Progenitor cell of endocrine pancreas (in vitro differentiated cells): Measurements from ENCODE around the gene ATP8A2. TPM values are rescaled to one million over a fixed set of nuclear protein-coding genes. Genes with fewer than 3 reads are reported as not detected.

Experiments
- DNase-seq: peaks from one replicate; pipeline ENCODE4 v3.0.0; 2021; ENCODE audit warnings: low spot score; ENCODE audit not compliant: unreplicated experiment
- H3K27ac Mint-ChIP-seq: 2 replicates; pipeline ENCODE4 v1.8.0; 2021; ENCODE audit warnings: mild to moderate bottlenecking, moderate library complexity, mixed read lengths
- H3K27me3 Mint-ChIP-seq: 2 replicates; pipeline ENCODE4 v1.8.0; 2021; ENCODE audit warnings: mixed read lengths
- H3K36me3 Mint-ChIP-seq: 2 replicates; pipeline ENCODE4 v1.8.0; 2022; ENCODE audit warnings: mixed read lengths; ENCODE audit not compliant: insufficient read depth
- H3K4me1 Mint-ChIP-seq: 2 replicates; pipeline ENCODE4 v1.8.0; 2021; ENCODE audit warnings: low read depth, mixed read lengths
- H3K4me3 Mint-ChIP-seq: 2 replicates; pipeline ENCODE4 v1.8.0; 2021; ENCODE audit warnings: low read depth, mild to moderate bottlenecking, moderate library complexity, mixed read lengths
- H3K9me3 Mint-ChIP-seq: 2 replicates; pipeline ENCODE4 v1.8.0; 2021; ENCODE audit warnings: low read depth, mixed read lengths
- total RNA-seq: library from RNA; stranded (reverse); gene quantifications from 2 replicates; pipeline ENCODE4 v1.2.1, GENCODE V29; 2021
- TF ChIP-seq, protein P1 (sequence below): fragments of 200-600 bp; sonication (generic); IDR thresholded peaks from one replicate; pipeline ENCODE4 v1.5.0; 2021; ENCODE audit warnings: antibody characterized with exemption, mild to moderate bottlenecking; ENCODE audit not compliant: unreplicated experiment

Gene ATP8A2
- total RNA-seq, 1 donor from 2014 or later, result 0.38 TPM

DNA sequence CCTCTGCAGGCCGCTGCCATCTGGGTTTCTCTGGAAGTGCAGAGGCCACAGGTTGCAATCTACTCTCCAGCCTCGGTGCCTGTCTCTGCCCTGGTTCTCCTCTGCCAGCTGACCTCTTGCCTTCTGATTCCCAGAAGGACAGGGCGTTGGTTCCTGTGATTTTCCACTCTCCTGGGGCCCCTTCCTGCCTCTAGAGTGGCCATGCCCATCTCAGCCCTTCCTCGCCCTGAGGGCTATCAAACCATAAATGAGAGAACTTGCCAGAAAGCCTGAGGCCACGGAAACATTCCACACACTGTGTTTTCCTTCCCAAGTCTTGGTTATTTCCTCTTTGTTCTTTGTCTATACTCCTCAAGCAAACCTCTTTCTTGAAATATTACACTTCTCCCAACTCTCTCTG lies 533.8 kb downstream of the ATP8A2 start:
- Mint-ChIP-seq H3K4me1 (peaks cover 23% of the 10 kb centered on the region), H3K36me3 (no peaks in the 10 kb centered on the region), H3K27ac (no peak overlapping the region), H3K9me3 (no peaks in the 10 kb centered on the region), H3K4me3 (no peak overlapping the region), H3K27me3 (no peaks in the 10 kb centered on the region)
- TF ChIP-seq, protein P1, sequence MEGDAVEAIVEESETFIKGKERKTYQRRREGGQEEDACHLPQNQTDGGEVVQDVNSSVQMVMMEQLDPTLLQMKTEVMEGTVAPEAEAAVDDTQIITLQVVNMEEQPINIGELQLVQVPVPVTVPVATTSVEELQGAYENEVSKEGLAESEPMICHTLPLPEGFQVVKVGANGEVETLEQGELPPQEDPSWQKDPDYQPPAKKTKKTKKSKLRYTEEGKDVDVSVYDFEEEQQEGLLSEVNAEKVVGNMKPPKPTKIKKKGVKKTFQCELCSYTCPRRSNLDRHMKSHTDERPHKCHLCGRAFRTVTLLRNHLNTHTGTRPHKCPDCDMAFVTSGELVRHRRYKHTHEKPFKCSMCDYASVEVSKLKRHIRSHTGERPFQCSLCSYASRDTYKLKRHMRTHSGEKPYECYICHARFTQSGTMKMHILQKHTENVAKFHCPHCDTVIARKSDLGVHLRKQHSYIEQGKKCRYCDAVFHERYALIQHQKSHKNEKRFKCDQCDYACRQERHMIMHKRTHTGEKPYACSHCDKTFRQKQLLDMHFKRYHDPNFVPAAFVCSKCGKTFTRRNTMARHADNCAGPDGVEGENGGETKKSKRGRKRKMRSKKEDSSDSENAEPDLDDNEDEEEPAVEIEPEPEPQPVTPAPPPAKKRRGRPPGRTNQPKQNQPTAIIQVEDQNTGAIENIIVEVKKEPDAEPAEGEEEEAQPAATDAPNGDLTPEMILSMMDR, result no peak
- DNase-seq, result no peak

DNA sequence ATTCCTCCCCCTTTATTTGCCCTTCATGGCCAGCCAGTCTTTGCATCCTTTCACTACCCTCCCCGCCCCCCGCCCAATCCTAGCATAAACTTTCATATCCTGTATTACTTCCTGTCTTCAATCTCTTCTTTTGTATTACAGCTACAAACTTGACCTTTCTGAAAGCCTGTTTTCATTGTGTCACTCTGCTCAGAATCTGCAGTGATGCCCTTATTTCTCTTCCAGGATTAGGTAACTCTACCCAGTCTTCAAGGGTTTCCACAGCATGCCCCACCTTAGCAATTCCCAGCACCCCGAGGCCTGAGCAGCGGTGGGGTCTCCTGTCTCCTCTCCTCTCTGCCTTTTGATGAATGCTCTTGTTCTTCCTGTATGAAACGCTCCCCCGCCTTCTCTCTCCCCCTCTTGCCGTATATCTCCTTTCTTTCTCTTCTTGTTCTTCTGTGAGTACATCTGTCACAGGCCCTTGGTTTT lies 534.5 kb downstream of the ATP8A2 start:
- Mint-ChIP-seq H3K36me3 (no peaks in the 10 kb centered on the region), H3K4me1 (peaks cover 24% of the 10 kb centered on the region), H3K27ac (no peak overlapping the region), H3K9me3 (no peaks in the 10 kb centered on the region), H3K4me3 (no peak overlapping the region), H3K27me3 (no peaks in the 10 kb centered on the region)
- TF ChIP-seq, protein P1, result no peak
- DNase-seq, result no peak

DNA sequence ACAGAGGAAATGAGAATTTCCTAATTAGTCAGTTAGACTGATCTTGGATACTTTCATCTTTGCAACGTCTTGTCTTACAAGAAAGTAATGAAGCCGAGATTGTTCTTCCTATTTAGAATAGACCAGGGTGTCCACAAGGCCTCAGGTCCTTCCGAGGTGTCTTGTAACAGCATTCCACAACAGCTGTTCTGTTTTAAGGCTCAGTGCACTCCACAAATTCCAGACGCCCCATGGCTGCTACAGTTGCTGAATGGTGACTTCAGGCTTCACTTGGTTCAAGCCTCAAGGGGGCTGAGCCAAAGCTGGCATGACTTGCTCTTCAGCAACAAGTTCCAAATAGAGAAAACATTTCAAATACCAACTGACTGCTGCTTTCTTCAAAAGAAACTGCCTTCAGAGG lies 536.6 kb downstream of the ATP8A2 start:
- H3K4me3 Mint-ChIP-seq, result no peak overlapping the region
- H3K36me3 Mint-ChIP-seq, result no peaks in the 10 kb centered on the region
- no peak for DNase-seq
- no peak overlapping the region for H3K27ac Mint-ChIP-seq
- H3K4me1 Mint-ChIP-seq, result peaks cover 27% of the 10 kb centered on the region
- TF ChIP-seq, protein P1, result no peak
- no peaks in the 10 kb centered on the region for H3K9me3 Mint-ChIP-seq
- no peaks in the 10 kb centered on the region for H3K27me3 Mint-ChIP-seq

DNA sequence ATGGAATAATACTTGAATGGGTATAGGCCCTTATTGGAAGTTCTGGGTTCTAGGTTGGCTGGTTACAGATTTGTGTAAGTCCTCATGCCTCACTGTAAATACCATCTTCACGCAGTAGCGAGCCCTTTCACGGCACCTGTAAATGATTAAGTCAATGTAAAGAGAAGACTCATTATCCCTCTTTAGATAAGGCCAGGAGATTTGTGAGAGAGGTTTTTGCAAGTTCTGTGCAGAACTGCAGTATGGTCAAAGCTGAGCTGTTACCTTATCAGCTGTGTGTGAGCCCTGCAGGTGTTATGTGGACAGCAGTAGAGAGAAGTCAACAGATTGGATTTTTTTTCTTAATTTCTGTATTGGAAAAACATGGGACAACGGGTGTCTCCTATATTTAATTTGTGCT lies 538.5 kb downstream of the ATP8A2 start:
- no peak for DNase-seq

DNA sequence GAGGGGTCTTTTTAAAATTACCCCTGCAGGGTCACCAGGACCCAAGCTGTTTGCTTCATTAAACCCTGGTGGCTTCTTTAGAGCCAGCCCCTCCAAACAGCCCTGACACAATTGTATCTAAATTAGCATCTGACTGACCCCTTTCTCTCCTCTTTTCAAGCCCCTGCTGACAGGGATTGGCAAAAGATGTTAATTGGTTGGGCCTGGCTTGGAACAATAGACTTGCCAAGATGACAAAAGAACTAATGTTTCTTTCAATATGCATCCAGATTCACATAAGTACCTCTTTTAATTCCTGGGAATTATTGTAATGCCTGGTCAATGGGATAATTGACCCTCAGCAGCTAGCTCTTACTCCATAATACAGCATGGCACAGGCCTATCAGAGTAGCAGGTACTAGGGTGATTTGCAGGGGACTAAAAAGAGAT lies 539.2 kb downstream of the ATP8A2 start:
- TF ChIP-seq, protein P1, result no peak
- Mint-ChIP-seq H3K4me1 (peaks cover 27% of the 10 kb centered on the region), H3K27ac (peak overlapping the region; percentile 67), H3K4me3 (no peak overlapping the region), H3K36me3 (no peaks in the 10 kb centered on the region), H3K9me3 (no peaks in the 10 kb centered on the region), H3K27me3 (no peaks in the 10 kb centered on the region)
- DNase-seq, result no peak

More for the DNA sequence above, 538.5 kb downstream of the ATP8A2 start:
- no peak overlapping the region for H3K4me3 Mint-ChIP-seq
- peaks cover 27% of the 10 kb centered on the region for H3K4me1 Mint-ChIP-seq
- no peaks in the 10 kb centered on the region for H3K36me3 Mint-ChIP-seq
- no peaks in the 10 kb centered on the region for H3K9me3 Mint-ChIP-seq
- TF ChIP-seq, protein P1, result no peak
- peak overlapping the region; percentile 67 for H3K27ac Mint-ChIP-seq
- no peaks in the 10 kb centered on the region for H3K27me3 Mint-ChIP-seq
